Ectodermal cell (in vitro differentiated cells): Measurements from ENCODE around the gene KMT2E.
"Not testable (repeated sequence)": the region's sequence is repeated elsewhere in the genome, so short reads cannot be mapped to it uniquely, and the experiment has no call there.

Experiments used
- H3K27ac ChIP-seq: 2 replicates; pipeline ENCODE4 v1.7.0; 2013; ENCODE audit warnings: mild to moderate bottlenecking, low read depth, low read length; ENCODE audit not compliant: insufficient read depth, poor library complexity, severe bottlenecking
- H3K27me3 ChIP-seq: 2 replicates; pipeline ENCODE4 v1.7.0; 2013; ENCODE audit warnings: mild to moderate bottlenecking, low read length; ENCODE audit not compliant: insufficient read depth, control insufficient read depth, poor library complexity, severe bottlenecking
- H3K36me3 ChIP-seq: one replicate; pipeline ENCODE4 v1.7.0; 2013; ENCODE audit warnings: low read length; ENCODE audit not compliant: control insufficient read depth, insufficient read depth
- H3K4me1 ChIP-seq: one replicate; pipeline ENCODE4 v1.7.0; 2013; ENCODE audit warnings: low read length; ENCODE audit not compliant: control insufficient read depth, insufficient read depth
- H3K4me3 ChIP-seq: 2 replicates; pipeline ENCODE4 v1.7.0; 2013; ENCODE audit warnings: low read depth, low read length, control low read depth; ENCODE audit not compliant: insufficient read depth
- H3K9me3 ChIP-seq: 2 replicates; pipeline ENCODE4 v1.7.0; 2013; ENCODE audit warnings: mild to moderate bottlenecking, low read length, moderate library complexity; ENCODE audit not compliant: control insufficient read depth
- WGBS, 2 experiments: methylation state at CpG; one replicate each; pipeline ENCODE4 v1.1.7; 2013; ENCODE audit warnings: missing lambda C conversion rate in 2 of 2; 5-methylcytosine and 5-hydroxymethylcytosine counted together

Gene KMT2E

DNA sequence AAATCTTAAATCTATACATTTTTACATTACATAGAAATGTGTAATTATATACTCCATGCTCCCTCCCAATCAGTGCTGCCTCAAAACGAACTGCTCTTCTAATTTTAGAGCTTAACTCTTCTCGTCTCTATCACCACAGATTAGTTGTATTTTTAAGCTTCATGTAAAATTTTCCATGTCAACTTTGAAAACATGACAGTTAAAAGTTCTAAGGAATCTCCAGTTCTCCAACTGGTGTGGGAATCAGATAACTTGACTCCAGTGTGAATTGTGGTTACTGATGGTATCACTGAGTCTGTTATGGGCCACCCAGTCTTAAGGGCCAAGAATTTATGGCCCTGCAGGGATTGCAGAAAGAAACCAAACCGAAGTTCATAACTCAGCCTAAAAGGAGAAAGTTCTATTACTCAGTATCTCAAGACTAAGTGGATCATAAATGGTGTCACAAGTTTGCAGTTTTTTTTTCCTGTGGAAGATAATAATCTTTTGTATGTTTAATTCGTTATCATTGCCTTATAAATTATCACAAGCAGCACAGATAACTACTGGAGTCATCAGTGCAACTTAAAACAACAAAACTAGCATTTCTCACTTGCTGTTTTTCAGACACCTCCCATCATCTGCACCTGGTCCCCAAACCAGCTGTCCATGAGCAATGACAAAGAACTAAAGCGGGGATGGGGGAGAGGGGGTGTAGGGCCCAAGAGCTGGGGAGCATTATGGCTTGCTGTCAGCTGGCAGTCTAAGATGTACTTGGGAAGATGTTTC, 31.5 kb upstream of the KMT2E start:
- H3K27ac ChIP-seq: no peak overlapping the region
- 96% methylated on average over 4 to 5 of the region's 5 CpGs for WGBS, 2 experiments
- no peaks in the 10 kb centered on the region for H3K36me3 ChIP-seq
- peak overlapping the region; percentile 62 for H3K4me3 ChIP-seq
- no peaks in the 10 kb centered on the region for H3K27me3 ChIP-seq
- H3K4me1 ChIP-seq: peaks cover 41% of the 10 kb centered on the region
- H3K9me3 ChIP-seq: no peaks in the 10 kb centered on the region

DNA sequence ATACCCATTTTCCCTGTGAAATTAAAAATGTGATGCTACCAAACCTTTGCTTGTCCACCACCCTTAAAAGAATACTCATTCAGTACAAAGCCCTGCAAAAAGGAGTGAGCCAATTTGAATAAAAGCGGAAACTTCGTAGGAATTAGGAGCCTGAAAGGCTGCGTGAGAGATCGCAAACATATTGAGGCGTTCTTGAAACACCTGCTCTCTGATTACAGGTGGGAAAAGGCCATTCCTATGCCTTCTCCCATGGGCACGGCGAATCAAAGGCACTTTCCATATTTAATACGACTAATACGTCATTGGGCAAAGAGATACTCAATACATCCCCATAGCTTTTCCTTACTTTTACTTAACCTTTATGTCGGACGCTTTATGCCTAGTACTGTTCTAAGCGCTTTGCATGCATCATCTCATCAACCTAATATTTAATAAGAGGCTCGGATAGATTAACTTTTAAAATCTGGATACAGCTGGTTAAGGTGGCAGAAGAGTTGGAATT, 30.9 kb upstream of the KMT2E start:
- Histone ChIP-seq H3K27me3 (no peaks in the 10 kb centered on the region), H3K9me3 (no peaks in the 10 kb centered on the region), H3K36me3 (no peaks in the 10 kb centered on the region), H3K27ac (peak overlapping the region; percentile 98), H3K4me3 (peak overlapping the region; percentile 62), H3K4me1 (peaks cover 41% of the 10 kb centered on the region)
- 86% methylated on average over 13 of the region's 13 CpGs for WGBS, 2 experiments

DNA sequence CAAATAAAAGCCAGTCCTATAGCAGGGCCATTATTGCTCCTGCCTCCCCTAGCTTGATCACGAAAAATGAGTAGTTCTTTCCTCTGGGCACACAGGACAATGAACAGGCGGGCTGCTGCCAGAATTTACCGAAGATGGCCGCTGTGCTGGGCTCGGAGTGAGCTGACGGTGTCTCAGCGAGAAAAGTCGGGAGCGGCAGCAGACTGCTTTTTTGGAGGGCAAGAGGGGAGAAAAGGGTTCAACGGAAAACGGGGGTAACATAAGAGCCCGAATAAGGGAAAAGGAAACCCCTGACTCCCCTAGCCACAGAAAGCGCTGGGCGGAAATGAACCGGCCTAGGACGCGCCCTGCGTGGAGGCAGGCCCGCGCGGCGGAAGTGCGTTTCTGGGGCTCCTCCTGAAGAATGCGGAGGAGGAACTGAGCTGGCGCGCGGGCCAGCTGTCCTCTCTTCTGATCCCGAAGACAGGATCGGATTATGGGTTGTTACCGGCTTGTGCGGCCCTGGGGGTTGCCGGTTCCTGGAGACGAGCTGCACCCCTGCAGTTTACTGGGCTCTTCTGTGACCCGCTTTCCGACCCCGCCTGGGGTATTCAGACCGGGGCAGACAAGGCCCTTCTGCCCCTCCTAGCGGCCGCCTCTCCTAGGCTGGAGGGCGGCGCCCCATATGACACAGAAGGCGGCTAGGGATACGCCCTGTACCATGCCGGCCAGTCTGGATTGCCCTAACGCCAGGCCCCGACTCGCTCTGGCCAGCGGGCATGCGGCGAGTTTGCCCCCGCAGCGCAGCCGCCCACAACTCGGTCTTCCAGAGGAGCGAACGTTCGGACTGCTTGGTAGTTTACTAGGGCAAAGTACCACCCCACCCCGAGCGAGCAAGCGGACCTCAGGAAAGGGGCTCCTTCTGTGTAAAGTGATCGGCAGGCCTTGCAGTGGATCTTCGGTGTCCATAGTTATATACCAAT, 30.1 kb upstream of the KMT2E start:
- Histone ChIP-seq H3K4me3 (peak overlapping the region; percentile 62), H3K27ac (peak overlapping the region; percentile 98), H3K36me3 (no peaks in the 10 kb centered on the region), H3K9me3 (no peaks in the 10 kb centered on the region), H3K4me1 (peaks cover 35% of the 10 kb centered on the region), H3K27me3 (no peaks in the 10 kb centered on the region)
- WGBS, 2 experiments: 9 to 10% methylated on average over 62 of the region's 62 CpGs

DNA sequence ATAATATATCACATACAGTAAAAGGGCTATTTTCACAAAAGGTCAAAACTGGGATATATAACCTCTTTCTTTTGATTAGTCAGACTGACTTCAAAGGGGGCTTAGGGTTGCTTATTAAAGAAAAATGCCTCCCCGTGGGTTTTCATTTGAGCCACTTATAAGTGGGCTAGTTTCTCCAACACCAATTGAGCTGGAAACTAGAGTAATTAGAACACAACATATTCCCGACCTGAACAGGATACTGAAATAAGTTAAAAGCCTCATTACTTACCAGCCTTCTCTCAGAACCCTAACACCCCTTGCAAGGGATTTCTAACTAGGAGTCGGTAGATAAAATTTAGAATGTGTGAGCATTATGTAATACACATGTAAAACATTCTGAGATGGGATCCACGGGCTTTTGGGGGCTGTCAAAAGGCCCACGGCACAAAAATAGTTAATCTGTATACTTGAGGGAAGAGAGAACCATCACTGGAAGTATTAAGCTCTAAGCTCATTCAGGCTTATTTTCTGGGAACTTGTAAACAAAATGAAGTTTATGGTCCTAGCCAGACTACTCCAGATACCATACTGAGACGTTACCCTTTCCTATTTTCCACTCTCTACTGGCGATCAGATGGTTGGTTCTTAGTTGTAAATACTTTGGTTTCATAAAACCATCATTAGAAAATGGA, 29.3 kb upstream of the KMT2E start:
- peak overlapping the region; percentile 98 for H3K27ac ChIP-seq
- WGBS, 2 experiments: 58 to 61% methylated on average over 5 to 7 of the region's 7 CpGs
- no peaks in the 10 kb centered on the region for H3K9me3 ChIP-seq
- H3K4me1 ChIP-seq: peaks cover 27% of the 10 kb centered on the region
- H3K36me3 ChIP-seq: no peaks in the 10 kb centered on the region
- H3K27me3 ChIP-seq: no peaks in the 10 kb centered on the region
- H3K4me3 ChIP-seq: peak overlapping the region; percentile 62

DNA sequence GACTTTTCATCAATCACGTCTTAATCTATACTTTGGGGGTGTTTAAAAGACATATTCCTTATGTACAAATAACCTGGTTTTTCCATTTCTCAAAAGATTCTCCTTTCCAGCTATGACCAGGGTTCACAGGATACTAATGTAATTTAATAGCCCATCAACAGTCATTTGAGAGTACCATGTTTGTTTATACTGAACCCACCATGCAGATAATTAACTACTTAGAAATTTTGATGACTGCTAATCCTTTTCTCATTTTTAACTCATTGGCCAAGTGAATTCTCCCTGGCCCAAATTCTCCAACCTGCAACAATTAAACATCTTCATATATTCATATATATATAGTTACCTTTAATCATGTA, 28.8 kb upstream of the KMT2E start:
- 71% methylated on average over 1 of the region's 1 CpG; no CpG with 5 or more reads in 1 of the 2 experiments for WGBS, 2 experiments
- H3K36me3 ChIP-seq: no peaks in the 10 kb centered on the region
- H3K9me3 ChIP-seq: no peaks in the 10 kb centered on the region
- no peak overlapping the region for H3K4me3 ChIP-seq
- H3K27me3 ChIP-seq: no peaks in the 10 kb centered on the region
- H3K4me1 ChIP-seq: peaks cover 21% of the 10 kb centered on the region
- H3K27ac ChIP-seq: no peak overlapping the region

DNA sequence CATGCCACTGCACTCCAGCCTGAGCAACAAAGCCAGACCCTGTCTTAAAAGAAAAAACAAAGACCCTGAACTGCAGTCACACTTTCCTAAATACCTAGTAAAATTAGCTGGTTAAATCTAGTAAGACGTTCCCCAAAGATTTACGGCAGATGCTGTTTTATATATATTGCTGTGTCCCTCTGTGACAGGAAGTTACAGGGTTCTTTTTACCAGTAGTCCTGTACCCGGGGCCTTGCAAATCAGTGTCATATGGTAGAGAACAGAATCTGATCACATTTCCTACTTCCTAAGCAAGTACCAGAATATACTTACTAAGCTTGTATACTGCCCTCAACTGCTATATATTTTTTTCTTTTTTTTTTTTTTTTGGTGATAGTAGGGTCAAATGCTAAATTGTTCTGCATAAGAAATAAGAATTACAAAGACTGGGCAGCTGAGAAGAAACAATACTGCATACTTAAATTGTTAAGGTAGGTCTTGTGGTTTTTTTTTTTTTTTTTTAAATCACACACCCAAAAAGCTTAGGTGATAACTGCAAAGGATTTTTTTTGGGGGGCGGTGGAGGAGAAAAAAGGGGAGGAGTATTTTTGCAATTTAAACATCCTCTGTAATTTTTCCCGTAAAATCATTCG, 27.3 kb upstream of the KMT2E start:
- H3K27ac ChIP-seq: no peak overlapping the region
- H3K27me3 ChIP-seq: no peaks in the 10 kb centered on the region
- no peaks in the 10 kb centered on the region for H3K36me3 ChIP-seq
- peaks cover 18% of the 10 kb centered on the region for H3K4me1 ChIP-seq
- H3K9me3 ChIP-seq: no peaks in the 10 kb centered on the region
- no peak overlapping the region for H3K4me3 ChIP-seq
- WGBS, 2 experiments: 90 to 95% methylated on average over 3 to 4 of the region's 6 CpGs

DNA sequence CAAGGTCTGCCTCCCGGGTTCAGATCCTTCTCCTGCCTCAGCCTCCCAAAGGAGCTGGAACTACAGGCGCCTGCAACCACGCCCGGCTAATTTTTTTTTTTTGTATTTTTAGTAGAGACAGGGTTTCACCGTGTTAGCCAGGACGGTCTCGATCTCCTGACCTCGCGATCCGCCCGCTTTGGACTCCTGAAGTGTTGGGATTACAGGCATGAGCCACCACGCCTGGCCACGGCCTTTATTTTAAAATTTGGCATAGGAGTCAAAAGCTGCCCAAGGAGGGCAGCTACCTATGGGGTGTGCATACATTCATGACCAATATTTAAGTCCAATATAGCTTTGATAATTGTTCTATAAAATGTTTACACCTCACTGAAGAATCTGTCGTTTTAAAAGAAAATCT, 26.6 kb upstream of the KMT2E start:
- H3K27ac ChIP-seq, H3K36me3 ChIP-seq, H3K9me3 ChIP-seq, H3K27me3 ChIP-seq, H3K4me3 ChIP-seq: not testable (repeated sequence)
- H3K4me1 ChIP-seq: peaks cover 15% of the 10 kb centered on the region
- WGBS, 2 experiments: 88 to 93% methylated on average over 13 to 14 of the region's 14 CpGs

DNA sequence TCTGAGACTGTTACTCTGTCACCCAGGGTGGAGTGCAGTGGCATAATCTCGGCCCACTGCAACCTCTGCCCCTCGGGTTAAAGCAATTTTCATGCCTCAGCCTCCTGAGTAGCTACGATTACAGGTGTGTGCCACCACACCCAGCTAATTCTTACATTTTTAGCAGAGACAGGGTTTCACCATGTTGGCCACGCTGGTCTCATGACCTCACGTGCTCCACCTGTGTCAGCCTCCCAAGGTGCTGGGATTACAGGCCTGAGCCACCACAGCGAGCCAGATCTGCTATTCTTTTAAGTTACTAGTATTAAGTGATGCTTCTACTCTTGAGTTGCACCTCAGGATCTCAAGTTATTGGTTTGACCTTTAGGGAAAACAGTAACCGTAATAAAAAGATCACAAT, 23.0 kb upstream of the KMT2E start:
- no peak overlapping the region for H3K4me3 ChIP-seq
- WGBS, 2 experiments: 92 to 96% methylated on average over 6 to 7 of the region's 7 CpGs
- H3K4me1 ChIP-seq: no peaks in the 10 kb centered on the region
- H3K27ac ChIP-seq: no peak overlapping the region
- H3K36me3 ChIP-seq: no peaks in the 10 kb centered on the region
- H3K27me3 ChIP-seq: no peaks in the 10 kb centered on the region
- no peaks in the 10 kb centered on the region for H3K9me3 ChIP-seq

DNA sequence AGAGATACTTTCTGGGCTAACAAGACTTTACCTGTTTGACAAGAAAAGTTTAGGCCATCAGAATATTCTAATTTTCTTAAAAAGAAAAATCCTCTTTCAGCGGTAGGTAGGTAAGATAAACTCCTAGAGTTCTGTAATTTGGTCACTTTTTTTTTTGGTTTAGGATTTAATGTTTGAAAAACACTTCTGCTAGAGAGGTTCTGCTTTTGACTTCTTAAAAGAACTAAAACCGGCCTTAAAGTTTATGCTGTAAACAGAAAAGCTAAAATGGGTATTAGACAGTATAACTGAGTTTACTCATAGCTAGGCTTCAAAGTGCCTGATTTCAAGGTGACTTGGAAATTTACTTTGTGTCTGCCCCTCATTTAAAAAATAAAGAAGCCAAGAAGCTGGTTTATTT, 21.7 kb upstream of the KMT2E start:
- 97 to 98% methylated on average over 2 of the region's 2 CpGs for WGBS, 2 experiments
- Histone ChIP-seq H3K27me3 (no peaks in the 10 kb centered on the region), H3K4me1 (no peaks in the 10 kb centered on the region), H3K9me3 (no peaks in the 10 kb centered on the region), H3K4me3 (no peak overlapping the region), H3K36me3 (no peaks in the 10 kb centered on the region), H3K27ac (no peak overlapping the region)
